WTC11 (cell line): Measurements from ENCODE around the gene C11orf65.

Experiments used
- CREB1 ChIP-seq: sonication (generic); formaldehyde crosslinking; IDR thresholded peaks from 2 replicates; pipeline ENCODE4 v1.8.0; 2023; ENCODE audit warnings: mild to moderate bottlenecking, missing genetic modification reagents
- CTCF ChIP-seq: fragments of 200-600 bp; IDR thresholded peaks from 2 replicates; pipeline ENCODE4 v1.8.0; 2022; ENCODE audit warnings: antibody characterized with exemption
- NR3C1 ChIP-seq: sonication (generic); formaldehyde crosslinking; conservative IDR thresholded peaks from 2 replicates; pipeline ENCODE4 v1.8.1; 2023; ENCODE audit warnings: low read depth, mild to moderate bottlenecking, missing genetic modification reagents
- TEAD1 ChIP-seq: sonication (generic); formaldehyde crosslinking; IDR thresholded peaks from 2 replicates; pipeline ENCODE4 v1.8.0; 2022; ENCODE audit warnings: mild to moderate bottlenecking, missing genetic modification reagents

- TF ChIP-seq TEAD1 (CRISPR knock-in tag): no peak
- no peak for TF ChIP-seq NR3C1 (CRISPR knock-in tag)
- TF ChIP-seq CTCF: no peak
- no peak for TF ChIP-seq CREB1 (CRISPR knock-in tag)
Measured at GRCh38 chr11:108345767-108346166, 121.6 kb downstream of the C11orf65 start.
